GM21447 (cell line): ENCODE data around the gene DERA.
"Not testable (repeated sequence)": the region's sequence is repeated elsewhere in the genome, so short reads cannot be mapped to it uniquely, and the experiment has no call there.

Experiments
- ATAC-seq: cut with Tn5 transposase; IDR thresholded peaks from one replicate; pipeline ENCODE4 v1.9.1; 2021; ENCODE audit not compliant: unreplicated experiment

DERA gene

GRCh38 chr12:15997910-15998309 is 86.8 kb downstream of the DERA start:
- ATAC-seq = no peak

GRCh38 chr12:16002880-16003279 is 91.7 kb downstream of the DERA start:
- ATAC-seq = no peak

GRCh38 chr12:16003460-16003859 is 92.3 kb downstream of the DERA start:
- no peak for ATAC-seq

GRCh38 chr12:16006752-16007151 is 95.6 kb downstream of the DERA start:
- ATAC-seq = no peak

- no peak for ATAC-seq
Measured at GRCh38 chr12:16008421-16008824, 97.3 kb downstream of the DERA start.

GRCh38 chr12:16012117-16012516 is 101.0 kb downstream of the DERA start:
- ATAC-seq = no peak

GRCh38 chr12:16013722-16014121 is 102.6 kb downstream of the DERA start:
- not testable (repeated sequence) for ATAC-seq

- not testable (repeated sequence) for ATAC-seq
Measured at GRCh38 chr12:16014394-16014793, 103.3 kb downstream of the DERA start.

- no peak for ATAC-seq
Measured at GRCh38 chr12:16016748-16017147, 105.6 kb downstream of the DERA start.

GRCh38 chr12:16018306-16018705 is 107.2 kb downstream of the DERA start:
- ATAC-seq = no peak

GRCh38 chr12:16019136-16019535 is 108.0 kb downstream of the DERA start:
- ATAC-seq = no peak

GRCh38 chr12:16020031-16020430 is 108.9 kb downstream of the DERA start:
- no peak for ATAC-seq

GRCh38 chr12:16021026-16021425 is 109.9 kb downstream of the DERA start:
- ATAC-seq = no peak

GRCh38 chr12:16021676-16022075 is 110.5 kb downstream of the DERA start:
- ATAC-seq = no peak

GRCh38 chr12:16027002-16027401 is 115.9 kb downstream of the DERA start:
- ATAC-seq = no peak

- ATAC-seq = no peak
Measured at GRCh38 chr12:16030744-16031143, 119.6 kb downstream of the DERA start.

- ATAC-seq = no peak
Measured at GRCh38 chr12:16034136-16034817, 123.1 kb downstream of the DERA start.

- ATAC-seq = no peak
Measured at GRCh38 chr12:16036073-16036472, 124.9 kb downstream of the DERA start.

GRCh38 chr12:16037533-16037932 is 126.4 kb downstream of the DERA start:
- ATAC-seq = no peak

- no peak for ATAC-seq
Measured at GRCh38 chr12:16043480-16043879, 132.3 kb downstream of the DERA start.

- ATAC-seq = no peak
Measured at GRCh38 chr12:16046266-16046665, 135.1 kb downstream of the DERA start.

GRCh38 chr12:16048511-16048910 is 137.4 kb downstream of the DERA start:
- no peak for ATAC-seq

GRCh38 chr12:16056910-16057309 is 145.8 kb downstream of the DERA start:
- ATAC-seq = no peak
